ENCODE results near the gene TANGO2.

Gene TANGO2

DNA sequence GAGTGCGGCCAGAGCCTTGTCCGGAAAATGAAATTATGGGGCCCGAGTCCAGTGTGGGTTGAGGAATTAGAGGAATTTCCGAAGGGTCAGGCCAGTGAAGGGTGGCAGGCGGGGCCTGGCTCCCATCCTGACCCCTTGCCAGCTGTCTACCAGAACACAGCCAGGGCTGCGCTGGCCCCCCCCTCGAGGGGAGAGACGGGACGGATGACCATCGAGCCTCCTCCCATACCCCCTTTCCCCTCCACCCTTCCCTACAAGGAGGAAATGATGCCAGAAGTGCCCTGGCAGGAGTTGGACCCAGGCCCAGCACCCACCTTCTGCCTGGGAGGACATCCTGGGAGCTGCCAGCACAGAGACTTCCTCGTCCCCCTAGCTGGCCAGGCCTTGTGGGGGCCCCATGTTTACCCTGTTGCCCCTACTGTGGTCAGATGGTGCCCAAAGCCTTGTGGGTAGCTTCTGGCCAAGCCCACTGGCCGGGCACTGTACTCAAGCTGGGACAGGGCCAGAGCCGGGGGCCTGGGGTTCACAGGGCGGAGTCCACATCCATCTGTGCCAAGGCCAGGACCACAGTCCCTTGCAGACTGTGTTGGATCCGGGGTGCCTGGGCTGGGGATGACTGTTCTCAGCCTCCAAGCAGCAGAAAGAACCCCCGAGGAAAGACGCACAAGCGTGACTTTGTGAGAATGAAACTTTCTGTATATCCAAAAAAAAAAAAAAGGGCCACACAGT lies 25.1 kb upstream of the TANGO2 start:
- Histone ChIP-seq H3K4me2 (ENCODE audit: insufficient read depth, low read length, poor library complexity, severe bottlenecking) (no peak overlapping the region), H2BK15ac (ENCODE audit: low read length) (peak overlapping the region; percentile 16), H3K36me3 (replicated peaks in 1 of 2; ENCODE audit: control insufficient read depth in 2 of 2, insufficient read depth in 2 of 2, low read length in 2 of 2) (no peaks in the 10 kb centered on the region), H4K91ac (ENCODE audit: low read depth, low read length, poor library complexity) (no peak overlapping the region), H3K4ac (ENCODE audit: low read length) (no peak overlapping the region), H2AFZ (ENCODE audit: low read length) (no peak overlapping the region), H3K14ac (ENCODE audit: low read length) (no peak overlapping the region), H3K79me1 (ENCODE audit: low read depth, low read length) (no peaks in the 10 kb centered on the region), H2AK5ac (ENCODE audit: low read depth, low read length) (no peak overlapping the region), H3K18ac (ENCODE audit: low read length) (no peak overlapping the region), H2BK12ac (ENCODE audit: low read length) (peak overlapping the region; percentile 17), H2BK5ac (ENCODE audit: low read length) (no peak overlapping the region), H3K9me3 (replicated peaks in 1 of 2; ENCODE audit: control insufficient read depth in 2 of 2, insufficient read depth in 1 of 2, low read depth in 1 of 2, low read length in 2 of 2) (no peaks in the 10 kb centered on the region), H3K27ac (replicated peaks; ENCODE audit: low read length) (no peak overlapping the region), H3K4me1 (ENCODE audit: control insufficient read depth in 2 of 2, insufficient read depth in 1 of 2, low read depth in 1 of 2, low read length in 2 of 2) (peaks cover 40 to 41% of the 10 kb centered on the region in 2 donors), H3K27me3 (ENCODE audit: control insufficient read depth in 3 of 3, insufficient read depth in 3 of 3, low read depth in 1 of 3, low read length in 3 of 3) (no peaks in the 10 kb centered on the region), H3K4me3 (ENCODE audit: low read length in 2 of 2) (no peak overlapping the region), H2BK120ac (ENCODE audit: low read depth, low read length) (no peak overlapping the region), H4K8ac (ENCODE audit: low read depth, low read length) (no peak overlapping the region), H3K23ac (ENCODE audit: low read depth, low read length, poor library complexity) (no peak overlapping the region), H3K9ac (ENCODE audit: low read depth, low read length, poor library complexity) (peak overlapping the region; percentile 34)
- WGBS, 2 donors (ENCODE audit: extremely low coverage in 2 of 2, insufficient read length in 2 of 2, insufficient replicate concordance in 1 of 2), result no CpG with 5 or more reads among the region's 18 CpGs
- no peak for DNase-seq (ENCODE audit: low spot score)

DNA sequence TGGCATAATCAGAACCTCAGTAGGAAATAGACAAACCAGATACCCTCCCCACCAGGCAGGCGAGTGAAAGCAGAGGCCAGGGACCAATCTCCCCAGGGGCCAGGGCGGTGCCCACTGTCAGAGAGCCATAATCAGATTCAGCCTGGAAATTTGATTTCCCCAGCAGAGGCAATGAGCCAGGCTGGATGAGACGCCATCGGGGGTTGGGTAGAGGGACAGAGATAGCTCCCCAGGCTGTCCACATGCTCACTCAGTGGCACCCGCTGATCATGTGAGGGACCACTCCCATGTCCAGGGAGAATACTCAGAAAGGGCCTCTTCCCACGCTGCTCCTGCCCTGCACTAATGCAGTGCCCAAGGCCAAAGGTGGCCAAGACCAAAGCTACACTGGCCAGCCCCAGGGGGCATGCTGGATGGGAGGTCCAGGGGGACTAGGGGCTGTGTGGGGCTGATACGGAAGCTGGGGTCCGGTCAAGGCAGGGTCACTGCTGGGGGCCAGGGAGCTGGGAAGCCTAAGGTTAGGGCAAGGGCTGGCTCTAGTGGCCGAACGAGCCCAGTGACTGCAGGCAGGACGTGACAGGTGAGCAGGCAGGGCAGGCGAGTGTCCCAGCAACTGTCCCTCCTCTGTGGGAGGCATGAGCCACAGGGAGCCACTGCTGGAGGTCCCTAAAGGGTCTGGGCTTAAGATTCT lies 24.1 kb upstream of the TANGO2 start:
- Histone ChIP-seq H4K91ac (ENCODE audit: low read depth, low read length, poor library complexity) (peak overlapping the region; percentile 26), H3K27me3 (ENCODE audit: control insufficient read depth in 3 of 3, insufficient read depth in 3 of 3, low read depth in 1 of 3, low read length in 3 of 3) (no peaks in the 10 kb centered on the region), H3K14ac (ENCODE audit: low read length) (no peak overlapping the region), H3K4me2 (ENCODE audit: insufficient read depth, low read length, poor library complexity, severe bottlenecking) (no peak overlapping the region), H2AFZ (ENCODE audit: low read length) (no peak overlapping the region), H3K4me3 (ENCODE audit: low read length in 2 of 2) (peak overlapping the region in 1 of 2 donors; percentile 9), H3K9ac (ENCODE audit: low read depth, low read length, poor library complexity) (peak overlapping the region; percentile 68), H3K4ac (ENCODE audit: low read length) (peak overlapping the region; percentile 4), H3K18ac (ENCODE audit: low read length) (peak overlapping the region; percentile 84), H3K4me1 (ENCODE audit: control insufficient read depth in 2 of 2, insufficient read depth in 1 of 2, low read depth in 1 of 2, low read length in 2 of 2) (peaks cover 40 to 46% of the 10 kb centered on the region in 2 donors), H3K79me1 (ENCODE audit: low read depth, low read length) (no peaks in the 10 kb centered on the region), H4K8ac (ENCODE audit: low read depth, low read length) (no peak overlapping the region), H2BK12ac (ENCODE audit: low read length) (peak overlapping the region; percentile 76), H2BK15ac (ENCODE audit: low read length) (peak overlapping the region; percentile 81), H3K23ac (ENCODE audit: low read depth, low read length, poor library complexity) (peak overlapping the region; percentile 86), H3K27ac (replicated peaks; ENCODE audit: low read length) (no peak overlapping the region), H2AK5ac (ENCODE audit: low read depth, low read length) (peak overlapping the region; percentile 3), H2BK120ac (ENCODE audit: low read depth, low read length) (peak overlapping the region; percentile 25), H2BK5ac (ENCODE audit: low read length) (peak overlapping the region; percentile 12), H3K9me3 (replicated peaks in 1 of 2; ENCODE audit: control insufficient read depth in 2 of 2, insufficient read depth in 1 of 2, low read depth in 1 of 2, low read length in 2 of 2) (no peaks in the 10 kb centered on the region), H3K36me3 (replicated peaks in 1 of 2; ENCODE audit: control insufficient read depth in 2 of 2, insufficient read depth in 2 of 2, low read length in 2 of 2) (no peaks in the 10 kb centered on the region)
- WGBS, 2 donors (ENCODE audit: extremely low coverage in 2 of 2, insufficient read length in 2 of 2, insufficient replicate concordance in 1 of 2), result no CpG with 5 or more reads among the region's 12 CpGs
- DNase-seq (ENCODE audit: low spot score), result no peak

- no peaks in the 10 kb centered on the region for H3K9me3 ChIP-seq (replicated peaks in 1 of 2; ENCODE audit: control insufficient read depth in 2 of 2, insufficient read depth in 1 of 2, low read depth in 1 of 2, low read length in 2 of 2)
- H2BK5ac ChIP-seq (ENCODE audit: low read length), result peak overlapping the region; percentile 85
- peaks cover 38 to 54% of the 10 kb centered on the region in 2 donors for H3K4me1 ChIP-seq (ENCODE audit: control insufficient read depth in 2 of 2, insufficient read depth in 1 of 2, low read depth in 1 of 2, low read length in 2 of 2)
- peak overlapping the region; percentile 87 for H2BK12ac ChIP-seq (ENCODE audit: low read length)
- H3K23ac ChIP-seq (ENCODE audit: low read depth, low read length, poor library complexity), result peak overlapping the region; percentile 5
- H3K14ac ChIP-seq (ENCODE audit: low read length), result no peak overlapping the region
- H3K79me1 ChIP-seq (ENCODE audit: low read depth, low read length), result no peaks in the 10 kb centered on the region
- no peaks in the 10 kb centered on the region for H3K27me3 ChIP-seq (ENCODE audit: control insufficient read depth in 3 of 3, insufficient read depth in 3 of 3, low read depth in 1 of 3, low read length in 3 of 3)
- H2AK5ac ChIP-seq (ENCODE audit: low read depth, low read length), result peak overlapping the region; percentile 87
- no peak for DNase-seq (ENCODE audit: low spot score)
- H2BK15ac ChIP-seq (ENCODE audit: low read length), result peak overlapping the region; percentile 86
- no peak overlapping the region for H3K9ac ChIP-seq (ENCODE audit: low read depth, low read length, poor library complexity)
- peak overlapping the region; percentile 91 for H3K18ac ChIP-seq (ENCODE audit: low read length)
- peak overlapping the region; percentile 76 for H2AFZ ChIP-seq (ENCODE audit: low read length)
- peak overlapping the region; percentile 18 for H2BK120ac ChIP-seq (ENCODE audit: low read depth, low read length)
- peak overlapping the region; percentile 79 for H3K4ac ChIP-seq (ENCODE audit: low read length)
- no peaks in the 10 kb centered on the region for H3K36me3 ChIP-seq (replicated peaks in 1 of 2; ENCODE audit: control insufficient read depth in 2 of 2, insufficient read depth in 2 of 2, low read length in 2 of 2)
- peak overlapping the region; percentile 33 for H4K8ac ChIP-seq (ENCODE audit: low read depth, low read length)
- peak overlapping the region; percentile 74 for H4K91ac ChIP-seq (ENCODE audit: low read depth, low read length, poor library complexity)
- no CpG with 5 or more reads among the region's 19 CpGs for WGBS, 2 donors (ENCODE audit: extremely low coverage in 2 of 2, insufficient read length in 2 of 2, insufficient replicate concordance in 1 of 2)
- H3K4me3 ChIP-seq (ENCODE audit: low read length in 2 of 2), result no peak overlapping the region
- H3K4me2 ChIP-seq (ENCODE audit: insufficient read depth, low read length, poor library complexity, severe bottlenecking), result no peak overlapping the region
- peak overlapping the region; percentile 37 for H3K27ac ChIP-seq (replicated peaks; ENCODE audit: low read length)
These were observed 23.2 kb upstream of the TANGO2 start for GRCh38 chr22:19997561-19998231.
